HCT116 (cell line): Measurements from ENCODE around the gene HADH. TPM values are rescaled to one million over a fixed set of nuclear protein-coding genes. Genes with fewer than 3 reads are reported as not detected.

ENCODE experiments used
- ATAC-seq: fragments of 200-7000 bp; cut with Tn5 transposase; 2 replicates; pipeline ENCODE4 v1.9.1; 2020; ENCODE audit warnings: mild to moderate bottlenecking, moderate library complexity
- BruUV-seq: library from RNA; stranded (reverse); fragments of 400-500 nt; replicated peaks from 2 replicates; lab custom pipeline; 2021; lab: Mats Ljungman, UMichigan
- CTCF ChIA-PET: fragments of 300-600 bp; sonication (Branson Sonifier 250); formaldehyde crosslinking; loops from one replicate; lab custom pipeline; 2021; ENCODE audit warnings: antibody characterized with exemption; lab: Charles Lee
- POLR2A ChIA-PET: fragments of 300-600, 350-600 bp; sonication (Branson Sonifier 250); formaldehyde crosslinking; loops from one replicate; lab custom pipeline; 2021; ENCODE audit warnings: antibody characterized with exemption; lab: Charles Lee
- RAD21 ChIA-PET, 2 experiments: fragments of 300-600 bp; sonication (Branson Sonifier 250); formaldehyde crosslinking; loops; one replicate each; lab custom pipeline; 2023; ENCODE audit warnings: low total read pairs in 2 of 2; ENCODE audit not compliant: uncharacterized antibody in 2 of 2, unreplicated experiment in 2 of 2, low non-redundant PET in 1 of 2; lab: Charles Lee
- DNase-seq: peaks from one replicate; pipeline ENCODE4 v3.0.0-alpha.2; 2010; ENCODE audit warnings: low read depth, low spot score
- H2AFZ ChIP-seq: fragments of 200-600 bp; shearing (Covaris generic), sonication (generic); 2 replicates; pipeline ENCODE4 v1.6.1; 2017; ENCODE audit warnings: low read depth, mixed run types, mixed read lengths, antibody characterized with exemption, low read length; ENCODE audit not compliant: poor library complexity, severe bottlenecking
- H3K27ac ChIP-seq: 2 replicates; pipeline ENCODE4 v1.5.1; 2012; ENCODE audit warnings: low read depth, low read length
- H3K27me3 ChIP-seq: fragments of 200-600 bp; sonication (generic); 2 replicates; pipeline ENCODE4 v1.6.1; 2016; ENCODE audit warnings: mixed run types, low read length, mixed read lengths; ENCODE audit not compliant: insufficient read depth
- H3K36me3 ChIP-seq, 2 experiments: fragments of 200-500 bp in 1 of 2; fragments of 200-600 bp in 1 of 2; sonication (Bioruptor generic) in 1 of 2; sonication (generic) in 1 of 2; 2 replicates each; pipeline versions ENCODE4 v1.5.1 to v1.6.1; 2014 to 2016; ENCODE audit warnings: low read length in 2 of 2, inconsistent platforms in 1 of 2, mixed read lengths in 1 of 2, mixed run types in 1 of 2; ENCODE audit not compliant: insufficient read depth in 2 of 2, control insufficient read depth in 1 of 2
- H3K4me1 ChIP-seq, 2 experiments: fragments of 200-600 bp in 1 of 2; sonication (generic) in 1 of 2; 2 replicates each; pipeline versions ENCODE4 v1.5.1 to v1.6.1; 2012 to 2017; ENCODE audit warnings: low read length in 2 of 2, inconsistent platforms in 1 of 2, mild to moderate bottlenecking in 1 of 2, mixed read lengths in 1 of 2, mixed run types in 1 of 2, moderate library complexity in 1 of 2; ENCODE audit not compliant: insufficient read depth in 2 of 2, control insufficient read depth in 1 of 2
- H3K4me2 ChIP-seq: fragments of 200-600 bp; sonication (generic); 2 replicates; pipeline ENCODE4 v1.6.1; 2017; ENCODE audit warnings: mixed run types, low read length, mixed read lengths
- H3K4me3 ChIP-seq, 2 experiments: fragments of 200-600 bp in 1 of 2; sonication (generic) in 1 of 2; replicated peaks in 1 of 2; 2 replicates each; pipeline ENCODE4 v1.5.1; 2011 to 2016; ENCODE audit warnings: low read length in 2 of 2, control low read depth in 1 of 2, low read depth in 1 of 2, mild to moderate bottlenecking in 1 of 2, mixed read lengths in 1 of 2, mixed run types in 1 of 2
- H3K79me2 ChIP-seq: fragments of 200-600 bp; sonication (generic); 2 replicates; pipeline ENCODE4 v1.6.1; 2017; ENCODE audit warnings: mild to moderate bottlenecking, mixed run types, low read length, moderate library complexity, mixed read lengths; ENCODE audit not compliant: insufficient read depth
- H3K9ac ChIP-seq: fragments of 200-600 bp; sonication (generic); 2 replicates; pipeline ENCODE4 v1.6.1; 2016; ENCODE audit warnings: low read length, mixed read lengths
- H3K9me2 ChIP-seq: fragments of 200-600 bp; sonication (generic), shearing (Covaris generic); 2 replicates; pipeline ENCODE4 v1.6.1; 2017; ENCODE audit warnings: mixed run types, mild to moderate bottlenecking, moderate library complexity; ENCODE audit not compliant: insufficient read depth
- H3K9me3 ChIP-seq, 2 experiments: fragments of 200-500 bp in 1 of 2; fragments of 200-600 bp in 1 of 2; sonication (Bioruptor generic) in 1 of 2; sonication (generic) in 1 of 2; 2 replicates each; pipeline ENCODE4 v1.6.1; 2014 to 2017; ENCODE audit warnings: low read length in 2 of 2, mixed read lengths in 2 of 2, inconsistent platforms in 1 of 2, low read depth in 1 of 2, mild to moderate bottlenecking in 1 of 2, mixed run types in 1 of 2, moderate library complexity in 1 of 2; ENCODE audit not compliant: control insufficient read depth in 1 of 2, insufficient read depth in 1 of 2
- H4K20me1 ChIP-seq: fragments of 200-600 bp; sonication (generic), shearing (Covaris generic); 2 replicates; pipeline ENCODE4 v1.6.1; 2017; ENCODE audit warnings: mixed run types, mild to moderate bottlenecking, moderate library complexity; ENCODE audit not compliant: insufficient read depth
- ATF3 ChIP-seq: IDR thresholded peaks from 2 replicates; pipeline ENCODE4 v1.6.1; 2012
- CBX3 ChIP-seq: IDR thresholded peaks from 2 replicates; pipeline ENCODE4 v1.6.1; 2012; ENCODE audit warnings: low read depth
- CEBPB ChIP-seq: IDR thresholded peaks from 2 replicates; pipeline ENCODE4 v1.6.1; 2012; ENCODE audit warnings: low read depth
- CTCF ChIP-seq, 3 experiments: fragments of 200-600 bp in 1 of 3; sonication (generic) in 1 of 3; IDR thresholded peaks in 2 of 3; conservative IDR thresholded peaks in 1 of 3; 2 replicates each; pipeline ENCODE4 v1.5.1; 2012 to 2017; ENCODE audit warnings: low read depth in 2 of 3, low read length in 2 of 3, antibody characterized with exemption in 1 of 3, borderline replicate concordance in 1 of 3, control low read depth in 1 of 3, mild to moderate bottlenecking in 1 of 3, mixed read lengths in 1 of 3, mixed run types in 1 of 3, moderate library complexity in 1 of 3; ENCODE audit not compliant: insufficient read depth in 1 of 3
- EGR1 ChIP-seq: IDR thresholded peaks from 2 replicates; pipeline ENCODE4 v1.6.1; 2012; ENCODE audit warnings: low read depth
- FOSL1 ChIP-seq: IDR thresholded peaks from 2 replicates; pipeline ENCODE4 v1.6.1; 2012; ENCODE audit warnings: low read depth
- JUND ChIP-seq: IDR thresholded peaks from 2 replicates; pipeline ENCODE4 v1.6.1; 2012
- POLR2A ChIP-seq: IDR thresholded peaks from 2 replicates; pipeline ENCODE4 v1.7.0; 2011; ENCODE audit warnings: borderline replicate concordance; ENCODE audit not compliant: insufficient read depth, insufficient read length; ENCODE audit errors: extremely low read depth
- RAD21 ChIP-seq: IDR thresholded peaks from 2 replicates; pipeline ENCODE4 v1.6.1; 2012; ENCODE audit warnings: low read depth, mild to moderate bottlenecking
- REST ChIP-seq: IDR thresholded peaks from 2 replicates; pipeline ENCODE4 v1.6.1; 2012; ENCODE audit warnings: low read depth
- SIN3A ChIP-seq: IDR thresholded peaks from 2 replicates; pipeline ENCODE4 v1.6.1; 2012; ENCODE audit warnings: low read depth
- SP1 ChIP-seq: IDR thresholded peaks from 2 replicates; pipeline ENCODE4 v1.6.1; 2012; ENCODE audit warnings: low read depth
- YY1 ChIP-seq: IDR thresholded peaks from 2 replicates; pipeline ENCODE4 v1.6.1; 2011; ENCODE audit warnings: low read length, low read depth, moderate library complexity, mild to moderate bottlenecking; ENCODE audit not compliant: insufficient replicate concordance; ENCODE audit errors: extremely low read depth
- ZBTB33 ChIP-seq: IDR thresholded peaks from 2 replicates; pipeline ENCODE4 v1.6.1; 2011; ENCODE audit warnings: mild to moderate bottlenecking, low read length, moderate library complexity; ENCODE audit not compliant: insufficient replicate concordance; ENCODE audit errors: extremely low read depth
- ZFX ChIP-seq: fragments of 450-650 bp; IDR thresholded peaks from 2 replicates; pipeline ENCODE4 v1.6.1; 2017
- ZNF274 ChIP-seq: fragments of 200-500 bp; sonication (Bioruptor generic); IDR thresholded peaks from 2 replicates; pipeline ENCODE4 v1.6.1; 2014; ENCODE audit warnings: mild to moderate bottlenecking, low read depth, low read length, inconsistent platforms
- intact Hi-C: fragments of 100-400 bp; cut with micrococcal nuclease; formaldehyde crosslinking; loops from 2 replicates; pipeline ENCODE4 v1.10.0; 2022
- total RNA-seq: library from RNA; stranded (reverse); gene quantifications from one replicate; pipeline ENCODE4 v1.2.1, GENCODE V29; 2021; ENCODE audit not compliant: unreplicated experiment

The HADH gene
- total RNA-seq, 1 experiment from 2014 or later, result 30.2 TPM

- H3K9me2 ChIP-seq, result no peaks in the 10 kb centered on the region
- H4K20me1 ChIP-seq, result peaks cover 5% of the 10 kb centered on the region; the same call in 1 of the 2 replicates
- no peaks in the 10 kb centered on the region for H3K9me3 ChIP-seq
- H3K27ac ChIP-seq, result no peak overlapping the region
- ChIA-PET CTCF (no interaction called here), RAD21 (no interaction called here), POLR2A (no interaction called here)
- intact Hi-C loops, result no loop called here
- H3K4me2 ChIP-seq, result no peak overlapping the region
- peaks cover 0 to 11% of the 10 kb centered on the region in 2 experiments; a peak in 3 of 4 replicates for H3K4me1 ChIP-seq
- H2AFZ ChIP-seq, result no peak overlapping the region
- H3K4me3 ChIP-seq, result no peak overlapping the region
- H3K36me3 ChIP-seq, result no peaks in the 10 kb centered on the region
- no peaks in the 10 kb centered on the region for H3K27me3 ChIP-seq
- peaks cover 62% of the 10 kb centered on the region for H3K79me2 ChIP-seq
- DNase-seq, result no peak
- no peak for TF ChIP-seq EGR1
- TF ChIP-seq FOSL1, result no peak
- no peak for TF ChIP-seq CBX3
- no peak for TF ChIP-seq SP1
- no peak for TF ChIP-seq ZBTB33
- no peak for TF ChIP-seq REST
- no peak for TF ChIP-seq ATF3
- TF ChIP-seq JUND, result no peak
- no peak for TF ChIP-seq RAD21
- TF ChIP-seq SIN3A, result no peak
- TF ChIP-seq ZNF274, result no peak
- TF ChIP-seq POLR2A, result no peak
- TF ChIP-seq CEBPB, result no peak
- no peak for TF ChIP-seq ZFX
- no peak for TF ChIP-seq YY1
- TF ChIP-seq CTCF (IDR thresholded peaks at IDR 0.05 in 2 of 3, conservative IDR thresholded peaks at IDR 0.05 in 1 of 3; ENCODE audit: borderline replicate concordance in 1 of 3, insufficient read depth in 1 of 3, low read depth in 2 of 3, low read length in 2 of 3), result no peak
- BruUV-seq, result no TSS peak
- no peak for ATAC-seq
- no peak overlapping the region for H3K9ac ChIP-seq
These were observed 4.3 kb downstream of the HADH start for GRCh38 chr4:107993969-107994368.
